Mesenchymal stem cell (in vitro differentiated cells and primary cell): ENCODE results near the gene NT5C2.

ENCODE experiments used
- DNase-seq: peaks from one replicate; pipeline ENCODE4 v3.0.0-alpha.2; 2013
- H2AFZ ChIP-seq: one replicate; pipeline ENCODE4 v1.6.1; 2013; ENCODE audit warnings: low read depth, mild to moderate bottlenecking, control low read depth, inconsistent platforms, low read length, moderate library complexity
- H2AK5ac ChIP-seq: 2 replicates; pipeline ENCODE4 v1.6.1; 2013; ENCODE audit warnings: low read length, moderate library complexity, mild to moderate bottlenecking, inconsistent platforms; ENCODE audit not compliant: severe bottlenecking
- H2BK120ac ChIP-seq: one replicate; pipeline ENCODE4 v1.6.1; 2013; ENCODE audit warnings: low read depth, mild to moderate bottlenecking, inconsistent platforms, low read length, moderate library complexity
- H2BK12ac ChIP-seq, 2 experiments: one replicate each; pipeline ENCODE4 v1.6.1; 2013; ENCODE audit warnings: inconsistent platforms in 2 of 2, low read length in 2 of 2, mild to moderate bottlenecking in 2 of 2, moderate library complexity in 2 of 2, control low read depth in 1 of 2
- H2BK15ac ChIP-seq: one replicate; pipeline ENCODE4 v1.6.1; 2013; ENCODE audit warnings: mild to moderate bottlenecking, low read depth, inconsistent platforms; ENCODE audit not compliant: poor library complexity, severe bottlenecking
- H2BK5ac ChIP-seq: 2 replicates; pipeline ENCODE4 v1.6.1; 2013; ENCODE audit warnings: low read depth, mild to moderate bottlenecking, low read length, control low read depth, inconsistent platforms; ENCODE audit not compliant: poor library complexity, severe bottlenecking
- H3K14ac ChIP-seq, 2 experiments: one replicate each; pipeline ENCODE4 v1.6.1; 2013; ENCODE audit warnings: inconsistent platforms in 2 of 2, low read length in 2 of 2, control low read depth in 1 of 2, mild to moderate bottlenecking in 1 of 2, moderate library complexity in 1 of 2
- H3K18ac ChIP-seq, 2 experiments: one replicate each; pipeline ENCODE4 v1.6.1; 2013; ENCODE audit warnings: inconsistent platforms in 2 of 2, low read length in 2 of 2, control low read depth in 1 of 2, low read depth in 1 of 2, mild to moderate bottlenecking in 1 of 2
- H3K23ac ChIP-seq, 2 experiments: one replicate each; pipeline ENCODE4 v1.6.1; 2013; ENCODE audit warnings: inconsistent platforms in 2 of 2, low read length in 2 of 2, mild to moderate bottlenecking in 2 of 2, moderate library complexity in 2 of 2, control low read depth in 1 of 2
- H3K27ac ChIP-seq: 2 replicates; pipeline ENCODE4 v1.5.1; 2013; ENCODE audit warnings: mild to moderate bottlenecking, moderate library complexity, low read length, control low read depth, inconsistent platforms; ENCODE audit not compliant: poor library complexity, severe bottlenecking
- H3K27me3 ChIP-seq, 2 experiments: 2 replicates each; pipeline versions ENCODE4 v1.6.1 to v1.7.0; 2013; ENCODE audit warnings: low read length in 2 of 2, mild to moderate bottlenecking in 2 of 2, moderate library complexity in 2 of 2, control low read depth in 1 of 2, inconsistent platforms in 1 of 2; ENCODE audit not compliant: control insufficient read depth in 1 of 2, insufficient read depth in 1 of 2
- H3K36me3 ChIP-seq, 2 experiments: 2 replicates each; pipeline versions ENCODE4 v1.6.1 to v1.7.0; 2013; ENCODE audit warnings: low read length in 2 of 2, control low read depth in 1 of 2, inconsistent platforms in 1 of 2, low read depth in 1 of 2, mild to moderate bottlenecking in 1 of 2; ENCODE audit not compliant: insufficient read depth in 2 of 2, control insufficient read depth in 1 of 2
- H3K4ac ChIP-seq, 2 experiments: one replicate each; pipeline ENCODE4 v1.6.1; 2013; ENCODE audit warnings: inconsistent platforms in 2 of 2, low read length in 2 of 2, mild to moderate bottlenecking in 2 of 2, moderate library complexity in 2 of 2, control low read depth in 1 of 2, low read depth in 1 of 2
- H3K4me1 ChIP-seq: 2 replicates; pipeline ENCODE4 v1.6.1; 2013; ENCODE audit warnings: low read depth, low read length, control low read depth; ENCODE audit not compliant: control insufficient read depth, insufficient read depth
- H3K4me2 ChIP-seq: 2 replicates; pipeline ENCODE4 v1.6.1; 2013; ENCODE audit warnings: low read length, mild to moderate bottlenecking, inconsistent platforms; ENCODE audit not compliant: poor library complexity, severe bottlenecking
- H3K4me3 ChIP-seq, 2 experiments: 2 replicates each; pipeline versions ENCODE4 v1.5.1 to v1.7.0; 2013; ENCODE audit warnings: low read length in 2 of 2, mild to moderate bottlenecking in 2 of 2, control low read depth in 1 of 2, low read depth in 1 of 2; ENCODE audit not compliant: insufficient read depth in 1 of 2
- H3K79me1 ChIP-seq: replicated peaks from 2 replicates; pipeline ENCODE4 v1.6.1; 2013; ENCODE audit warnings: mild to moderate bottlenecking, control low read depth, low read length, inconsistent platforms; ENCODE audit not compliant: poor library complexity, severe bottlenecking
- H3K9ac ChIP-seq: 2 replicates; pipeline ENCODE4 v1.7.0; 2013; ENCODE audit warnings: mild to moderate bottlenecking, low read length, moderate library complexity
- H3K9me3 ChIP-seq: 2 replicates; pipeline ENCODE4 v1.7.0; 2013; ENCODE audit warnings: mild to moderate bottlenecking, low read length; ENCODE audit not compliant: control insufficient read depth
- H4K8ac ChIP-seq: one replicate; pipeline ENCODE4 v1.6.1; 2013; ENCODE audit warnings: inconsistent platforms, mild to moderate bottlenecking, low read length, moderate library complexity
- H4K91ac ChIP-seq: one replicate; pipeline ENCODE4 v1.6.1; 2013; ENCODE audit warnings: mild to moderate bottlenecking, low read length, inconsistent platforms
- WGBS: methylation state at CpG from one replicate; pipeline ENCODE4 v1.1.7; 2013; ENCODE audit warnings: mixed read lengths; 5-methylcytosine and 5-hydroxymethylcytosine counted together

NT5C2 gene

GRCh38 chr10:103062854-103063590 lies 130.1 kb downstream of the NT5C2 start:
- H2BK5ac ChIP-seq = no peak overlapping the region
- H3K9me3 ChIP-seq = no peaks in the 10 kb centered on the region
- DNase-seq = no peak
- no peak overlapping the region for H3K4me3 ChIP-seq
- no peak overlapping the region for H2AFZ ChIP-seq
- H2BK120ac ChIP-seq = no peak overlapping the region
- no peak overlapping the region for H3K4ac ChIP-seq
- H3K36me3 ChIP-seq = no peaks in the 10 kb centered on the region
- no peak overlapping the region for H3K9ac ChIP-seq
- H2BK12ac ChIP-seq = no peak overlapping the region
- no peak overlapping the region for H3K27ac ChIP-seq
- H3K79me1 ChIP-seq = no peaks in the 10 kb centered on the region
- no peak overlapping the region for H4K8ac ChIP-seq
- H4K91ac ChIP-seq = no peak overlapping the region
- no peaks in the 10 kb centered on the region for H3K27me3 ChIP-seq
- H3K23ac ChIP-seq = no peak overlapping the region
- H3K18ac ChIP-seq = no peak overlapping the region
- WGBS = 82% methylated on average over 14 of the region's 15 CpGs
- no peak overlapping the region for H2BK15ac ChIP-seq
- H3K4me1 ChIP-seq = no peaks in the 10 kb centered on the region
- no peak overlapping the region for H2AK5ac ChIP-seq
- no peak overlapping the region for H3K14ac ChIP-seq
- no peak overlapping the region for H3K4me2 ChIP-seq

- no peak for DNase-seq
- H3K4me3 ChIP-seq = no peak overlapping the region
- no CpG with 5 or more reads among the region's 2 CpGs for WGBS
- no peaks in the 10 kb centered on the region for H3K36me3 ChIP-seq
- H2BK120ac ChIP-seq = no peak overlapping the region
- H3K27me3 ChIP-seq = no peaks in the 10 kb centered on the region
- no peaks in the 10 kb centered on the region for H3K9me3 ChIP-seq
- no peak overlapping the region for H2BK12ac ChIP-seq
- H3K18ac ChIP-seq = no peak overlapping the region
- no peak overlapping the region for H3K14ac ChIP-seq
- no peak overlapping the region for H2BK5ac ChIP-seq
- no peak overlapping the region for H2AFZ ChIP-seq
- H2AK5ac ChIP-seq = no peak overlapping the region
- H3K23ac ChIP-seq = no peak overlapping the region
- no peaks in the 10 kb centered on the region for H3K79me1 ChIP-seq
- no peak overlapping the region for H3K4me2 ChIP-seq
- H3K9ac ChIP-seq = no peak overlapping the region
- H3K27ac ChIP-seq = no peak overlapping the region
- no peak overlapping the region for H4K91ac ChIP-seq
- H3K4me1 ChIP-seq = no peaks in the 10 kb centered on the region
- no peak overlapping the region for H3K4ac ChIP-seq
- H4K8ac ChIP-seq = no peak overlapping the region
- no peak overlapping the region for H2BK15ac ChIP-seq
Measured at GRCh38 chr10:103060575-103060974, 132.5 kb downstream of the NT5C2 start.

- no peak overlapping the region for H3K4me3 ChIP-seq
- no peak overlapping the region for H3K14ac ChIP-seq
- H3K4me2 ChIP-seq = no peak overlapping the region
- H3K9ac ChIP-seq = no peak overlapping the region
- WGBS = 90% methylated on average over 1 of the region's 3 CpGs
- no peak overlapping the region for H4K91ac ChIP-seq
- no peak overlapping the region for H2AFZ ChIP-seq
- H2BK120ac ChIP-seq = no peak overlapping the region
- H2BK15ac ChIP-seq = no peak overlapping the region
- H2BK12ac ChIP-seq = no peak overlapping the region
- H3K4me1 ChIP-seq = peaks cover 1% of the 10 kb centered on the region
- peak; percentile 77 for DNase-seq
- no peak overlapping the region for H3K18ac ChIP-seq
- H3K9me3 ChIP-seq = no peaks in the 10 kb centered on the region
- H3K27me3 ChIP-seq = no peaks in the 10 kb centered on the region
- no peaks in the 10 kb centered on the region for H3K79me1 ChIP-seq
- no peak overlapping the region for H2AK5ac ChIP-seq
- H3K27ac ChIP-seq = no peak overlapping the region
- no peak overlapping the region for H4K8ac ChIP-seq
- peaks cover 0 to 5% of the 10 kb centered on the region in 2 experiments for H3K36me3 ChIP-seq
- H3K4ac ChIP-seq = no peak overlapping the region
- no peak overlapping the region for H2BK5ac ChIP-seq
- H3K23ac ChIP-seq = no peak overlapping the region
Measured at GRCh38 chr10:103058034-103058433, 135.0 kb downstream of the NT5C2 start.

GRCh38 chr10:103055105-103055504 lies 138.0 kb downstream of the NT5C2 start:
- no peaks in the 10 kb centered on the region for H3K79me1 ChIP-seq
- no peaks in the 10 kb centered on the region for H3K9me3 ChIP-seq
- DNase-seq = peak; percentile 50
- peaks cover 1% of the 10 kb centered on the region for H3K4me1 ChIP-seq
- no peak overlapping the region for H4K8ac ChIP-seq
- peak overlapping the region; percentile 85 for H3K9ac ChIP-seq
- no peak overlapping the region for H4K91ac ChIP-seq
- no peak overlapping the region for H2BK120ac ChIP-seq
- no peak overlapping the region for H3K4me3 ChIP-seq
- no peak overlapping the region for H3K27ac ChIP-seq
- H2BK12ac ChIP-seq = no peak overlapping the region
- H3K27me3 ChIP-seq = no peaks in the 10 kb centered on the region
- no peak overlapping the region for H3K23ac ChIP-seq
- no peak overlapping the region for H3K4me2 ChIP-seq
- no peak overlapping the region for H2BK15ac ChIP-seq
- H3K36me3 ChIP-seq = peaks cover 0 to 5% of the 10 kb centered on the region in 2 experiments
- WGBS = 57% methylated on average over 3 of the region's 4 CpGs
- no peak overlapping the region for H2AFZ ChIP-seq
- H3K18ac ChIP-seq = no peak overlapping the region
- H3K14ac ChIP-seq = no peak overlapping the region
- H3K4ac ChIP-seq = no peak overlapping the region
- no peak overlapping the region for H2BK5ac ChIP-seq
- no peak overlapping the region for H2AK5ac ChIP-seq
